CD14-positive monocyte (primary cell): ENCODE measurements around the gene NDUFS1. TPM values are rescaled to one million over a fixed set of nuclear protein-coding genes. Genes with fewer than 3 reads are reported as not detected.
"Not testable (repeated sequence)": the region's sequence is repeated elsewhere in the genome, so short reads cannot be mapped to it uniquely, and the experiment has no call there.

Source experiments
- DNase-seq, 3 donors: peaks; one replicate each; pipeline ENCODE4 v3.0.0-alpha.2; 2011 to 2022
- H2AFZ ChIP-seq: 2 replicates; pipeline ENCODE4 v1.6.0; 2012; ENCODE audit warnings: mild to moderate bottlenecking, low read depth, low read length, inconsistent platforms; ENCODE audit not compliant: insufficient read depth, poor library complexity, severe bottlenecking
- H3K27ac ChIP-seq, 2 donors: 1 replicate in 1 of 2; 2 replicates in 1 of 2; pipeline ENCODE4 v1.5.1; 2012 to 2013; ENCODE audit warnings: low read length in 2 of 2, control low read depth in 1 of 2, inconsistent platforms in 1 of 2, low read depth in 1 of 2, mild to moderate bottlenecking in 1 of 2
- H3K27me3 ChIP-seq, 2 donors: one replicate each; pipeline versions ENCODE4 v1.6.0 to v1.6.1; 2011 to 2013; ENCODE audit warnings: low read length in 2 of 2; ENCODE audit not compliant: control insufficient read depth in 2 of 2, insufficient read depth in 2 of 2
- H3K36me3 ChIP-seq, 2 donors: replicated peaks in 1 of 2; 1 replicate in 1 of 2; 2 replicates in 1 of 2; pipeline versions ENCODE4 v1.5.1 to v1.6.1; 2012 to 2013; ENCODE audit warnings: low read length in 2 of 2, control low read depth in 1 of 2, inconsistent platforms in 1 of 2, mild to moderate bottlenecking in 1 of 2; ENCODE audit not compliant: insufficient read depth in 2 of 2, control insufficient read depth in 1 of 2
- H3K4me1 ChIP-seq, 2 donors: 1 replicate in 1 of 2; 2 replicates in 1 of 2; pipeline versions ENCODE4 v1.5.1 to v1.6.1; 2012 to 2013; ENCODE audit warnings: low read length in 2 of 2, control low read depth in 1 of 2, inconsistent platforms in 1 of 2, mild to moderate bottlenecking in 1 of 2, moderate library complexity in 1 of 2; ENCODE audit not compliant: insufficient read depth in 2 of 2, control insufficient read depth in 1 of 2
- H3K4me2 ChIP-seq: replicated peaks from 2 replicates; pipeline ENCODE3; 2012; ENCODE audit warnings: low read length, moderate library complexity, mild to moderate bottlenecking; ENCODE audit not compliant: poor library complexity, severe bottlenecking; ENCODE audit errors: extremely low read depth
- H3K4me3 ChIP-seq, 3 experiments: fragments of 200-600 bp in 1 of 3; sonication (generic) in 1 of 3; replicated peaks in 1 of 3; 1 replicate in 2 of 3; 2 replicates in 1 of 3; pipeline ENCODE4 v1.5.1; 2011 to 2013; ENCODE audit warnings: low read length in 3 of 3, mild to moderate bottlenecking in 3 of 3, control low read depth in 2 of 3, low read depth in 2 of 3, inconsistent platforms in 1 of 3, moderate library complexity in 1 of 3
- H3K79me2 ChIP-seq: 2 replicates; pipeline ENCODE4 v1.6.0; 2012; ENCODE audit warnings: mild to moderate bottlenecking, control low read depth, inconsistent platforms, low read length, moderate library complexity; ENCODE audit not compliant: insufficient read depth
- H3K9ac ChIP-seq: 2 replicates; pipeline ENCODE4 v1.6.0; 2017; ENCODE audit warnings: low read length, mild to moderate bottlenecking; ENCODE audit not compliant: insufficient read depth, poor library complexity, severe bottlenecking
- H3K9me3 ChIP-seq, 2 donors: replicated peaks in 1 of 2; 1 replicate in 1 of 2; 2 replicates in 1 of 2; pipeline versions ENCODE4 v1.5.1 to v1.6.1; 2012 to 2013; ENCODE audit warnings: low read length in 2 of 2, control low read depth in 1 of 2; ENCODE audit not compliant: control insufficient read depth in 1 of 2, insufficient read depth in 1 of 2
- H4K20me1 ChIP-seq: 2 replicates; pipeline ENCODE4 v1.6.0; 2012; ENCODE audit warnings: mild to moderate bottlenecking, low read length, control low read depth, moderate library complexity; ENCODE audit not compliant: insufficient read depth
- H3K27ac Mint-ChIP-seq, 7 donors: one replicate each; pipeline ENCODE4 v1.8.0; 2020; ENCODE audit warnings: mild to moderate bottlenecking in 7 of 7, mixed read lengths in 7 of 7, moderate library complexity in 6 of 7, inconsistent platforms in 2 of 7
- H3K27me3 Mint-ChIP-seq, 3 donors: one replicate each; pipeline ENCODE4 v1.8.0; 2021 to 2022; ENCODE audit warnings: low read depth in 3 of 3, mild to moderate bottlenecking in 3 of 3, mixed read lengths in 3 of 3, moderate library complexity in 3 of 3, inconsistent platforms in 1 of 3
- H3K36me3 Mint-ChIP-seq, 2 donors: one replicate each; pipeline ENCODE4 v1.8.0; 2020; ENCODE audit warnings: mixed read lengths in 2 of 2, inconsistent platforms in 1 of 2, mild to moderate bottlenecking in 1 of 2
- H3K4me1 Mint-ChIP-seq: one replicate; pipeline ENCODE4 v1.8.0; 2020; ENCODE audit warnings: mild to moderate bottlenecking, mixed read lengths
- H3K4me3 Mint-ChIP-seq, 2 donors: one replicate each; pipeline ENCODE4 v1.8.0; 2020; ENCODE audit warnings: mild to moderate bottlenecking in 2 of 2, mixed read lengths in 2 of 2, moderate library complexity in 1 of 2
- H3K9me3 Mint-ChIP-seq, 7 donors: one replicate each; pipeline ENCODE4 v1.8.0; 2020 to 2022; ENCODE audit warnings: mixed read lengths in 7 of 7, mild to moderate bottlenecking in 6 of 7, moderate library complexity in 6 of 7, inconsistent platforms in 2 of 7
- CTCF ChIP-seq: fragments of 200-600 bp; IDR thresholded peaks from one replicate; pipeline ENCODE4 v1.8.0; 2022; ENCODE audit warnings: antibody characterized with exemption, mild to moderate bottlenecking
- WGBS: methylation state at CpG from one replicate; pipeline ENCODE4 v1.1.5; 2013; ENCODE audit warnings: missing lambda C conversion rate; ENCODE audit not compliant: insufficient coverage; 5-methylcytosine and 5-hydroxymethylcytosine counted together
- intact Hi-C, 2 donors: fragments of 100-400 bp; cut with micrococcal nuclease; formaldehyde crosslinking; loops; one replicate each; pipeline versions ENCODE4 v1.15.0 to v1.15.1; 2023
- polyA plus RNA-seq, 3 donors: library from polyadenylated mRNA; depleted of rRNA in 1 of 3; unstranded in 2 of 3; stranded (reverse) in 1 of 3; fragments of 300-500 nt in 2 of 3; fragments of >200 nt in 1 of 3; fragmentation: Illumina TruSeq in 2 of 3; gene quantifications; 1 replicate in 2 of 3; 2 replicates in 1 of 3; pipeline ENCODE4 v1.2.3, GENCODE V29; 2012 to 2021

Gene NDUFS1
- polyA plus RNA-seq, 3 donors = 22.8 to 43.9 (median 37.9) TPM

GRCh38 chr2:206173147-206173546, 13.9 kb upstream of the NDUFS1 start:
- Mint-ChIP-seq H3K4me1 (no peaks in the 10 kb centered on the region), H3K27me3 (peaks cover 6 to 9% (median 6%) of the 10 kb centered on the region in 3 donors), H3K9me3 (peaks cover 11 to 32% (median 13%) of the 10 kb centered on the region in 7 donors), H3K27ac (no peak overlapping the region), H3K36me3 (peaks cover 3 to 12% of the 10 kb centered on the region in 2 donors), H3K4me3 (no peak overlapping the region)
- Histone ChIP-seq H3K4me2 (no peak overlapping the region), H3K27ac (no peak overlapping the region), H4K20me1 (no peaks in the 10 kb centered on the region), H3K4me1 (no peaks in the 10 kb centered on the region), H3K4me3 (no peak overlapping the region), H3K9ac (no peak overlapping the region), H3K36me3 (no peaks in the 10 kb centered on the region), H2AFZ (no peak overlapping the region), H3K27me3 (peaks cover 0 to 3% of the 10 kb centered on the region in 2 donors), H3K9me3 (peaks cover 0 to 6% of the 10 kb centered on the region in 2 donors), H3K79me2 (no peaks in the 10 kb centered on the region)
- TF ChIP-seq CTCF = no peak
- intact Hi-C loops = no loop called here
- WGBS = 100% methylated on average over 3 of the region's 4 CpGs
- no peak for DNase-seq

GRCh38 chr2:206171624-206172397, 12.6 kb upstream of the NDUFS1 start:
- no CpG with 5 or more reads among the region's 52 CpGs for WGBS
- H3K27ac Mint-ChIP-seq, H2AFZ ChIP-seq, H3K4me1 Mint-ChIP-seq, H3K36me3 ChIP-seq, H3K27ac ChIP-seq, H4K20me1 ChIP-seq, H3K27me3 Mint-ChIP-seq, H3K79me2 ChIP-seq, H3K4me2 ChIP-seq, H3K9ac ChIP-seq, H3K4me3 ChIP-seq, DNase-seq, intact Hi-C loops, H3K4me1 ChIP-seq, H3K9me3 ChIP-seq, H3K27me3 ChIP-seq, H3K4me3 Mint-ChIP-seq: not testable (repeated sequence)
- peaks cover 11 to 40% (median 15%) of the 10 kb centered on the region in 7 donors for H3K9me3 Mint-ChIP-seq
- peaks cover 6 to 21% of the 10 kb centered on the region in 2 donors for H3K36me3 Mint-ChIP-seq

- 95% methylated on average over 3 of the region's 4 CpGs for WGBS
- DNase-seq, H3K4me3 Mint-ChIP-seq, H3K9ac ChIP-seq, H3K79me2 ChIP-seq, H3K27ac Mint-ChIP-seq, H3K4me1 Mint-ChIP-seq, H3K27ac ChIP-seq, H2AFZ ChIP-seq, H3K27me3 Mint-ChIP-seq, H3K27me3 ChIP-seq, intact Hi-C loops, H3K9me3 ChIP-seq, H3K4me2 ChIP-seq, H3K4me1 ChIP-seq, H3K4me3 ChIP-seq, H4K20me1 ChIP-seq: not testable (repeated sequence)
- peaks cover 3 to 14% of the 10 kb centered on the region in 2 donors for H3K36me3 ChIP-seq
- peaks cover 11 to 35% (median 15%) of the 10 kb centered on the region in 7 donors for H3K9me3 Mint-ChIP-seq
- H3K36me3 Mint-ChIP-seq = peaks cover 16 to 40% of the 10 kb centered on the region in 2 donors
Observed at GRCh38 chr2:206168230-206168629, 9.0 kb upstream of the NDUFS1 start.
